HG03135 (cell line): Measurements from ENCODE around the gene TERC.

Experiments
- ATAC-seq: cut with Tn5 transposase; IDR thresholded peaks from one replicate; pipeline ENCODE4 v1.9.1; 2021; ENCODE audit warnings: mild to moderate bottlenecking, moderate library complexity; ENCODE audit not compliant: unreplicated experiment

TERC gene

GRCh38 chr3:169764882-169765612 lies at the start of gene TERC:
Gene TERC, minus strand, starts transcription at chr3:169765060.
- peak; percentile 74 for ATAC-seq

GRCh38 chr3:169813757-169814517 lies 49.1 kb upstream of the TERC start:
- peak; percentile 88 for ATAC-seq

- no peak for ATAC-seq
These were observed 48.4 kb upstream of the TERC start for GRCh38 chr3:169813278-169813677.

- ATAC-seq = peak; percentile 67
These were observed 47.7 kb upstream of the TERC start, which contains the start of the genes LRRC34 and LRRIQ4 for GRCh38 chr3:169812332-169813235. Gene LRRC34, minus strand, starts transcription at chr3:169812904. Its CDS starts 356 bp downstream, at chr3:169812548. Gene LRRIQ4, plus strand, starts transcription at chr3:169812870. Its CDS starts 9,052 bp downstream, at chr3:169821922.

- peak; percentile 17 for ATAC-seq
These were observed 46.9 kb upstream of the TERC start for GRCh38 chr3:169811631-169812331.

- ATAC-seq = no peak
These were observed 44.5 kb upstream of the TERC start for GRCh38 chr3:169809230-169809795.

- ATAC-seq = no peak
These were observed 39.8 kb upstream of the TERC start for GRCh38 chr3:169804681-169805080.

- no peak for ATAC-seq
These were observed 27.5 kb upstream of the TERC start for GRCh38 chr3:169792359-169792758.

GRCh38 chr3:169790687-169791429 lies 26.0 kb upstream of the TERC start:
- ATAC-seq = no peak

- ATAC-seq = no peak
These were observed 25.4 kb upstream of the TERC start for GRCh38 chr3:169790219-169790618.

- ATAC-seq = no peak
These were observed 22.9 kb upstream of the TERC start for GRCh38 chr3:169787791-169788190.

GRCh38 chr3:169787120-169787519 lies 22.3 kb upstream of the TERC start:
- no peak for ATAC-seq

GRCh38 chr3:169781209-169781855 lies 16.5 kb upstream of the TERC start:
- no peak for ATAC-seq

GRCh38 chr3:169780742-169781141 lies 15.9 kb upstream of the TERC start:
- ATAC-seq = no peak

GRCh38 chr3:169777822-169778221 lies 13.0 kb upstream of the TERC start:
- no peak for ATAC-seq

- no peak for ATAC-seq
These were observed 9.3 kb upstream of the TERC start for GRCh38 chr3:169774186-169774585.

GRCh38 chr3:169772897-169773816 lies 8.3 kb upstream of the TERC start, which contains the start of gene MYNN:
Gene MYNN, plus strand, starts transcription at chr3:169773396. Its CDS starts 900 bp downstream, at chr3:169774296.
- peak; percentile 84 for ATAC-seq
